ENCODE results near the gene AACS.

The AACS gene

GRCh38 chr12:125164541-125164940, 99.3 kb downstream of the AACS start:
- Mint-ChIP-seq H3K9me3 (no peaks in the 10 kb centered on the region), H3K27ac (no peak overlapping the region), H3K4me3 (no peak overlapping the region), H3K27me3 (peaks cover 16 to 27% of the 10 kb centered on the region in 2 donors), H3K36me3 (ENCODE audit: insufficient read depth) (no peaks in the 10 kb centered on the region), H3K4me1 (ENCODE audit: low read depth in 2 of 2) (no peaks in the 10 kb centered on the region)
- DNase-seq (no peak), ATAC-seq (replicated peaks) (no peak)

DNA sequence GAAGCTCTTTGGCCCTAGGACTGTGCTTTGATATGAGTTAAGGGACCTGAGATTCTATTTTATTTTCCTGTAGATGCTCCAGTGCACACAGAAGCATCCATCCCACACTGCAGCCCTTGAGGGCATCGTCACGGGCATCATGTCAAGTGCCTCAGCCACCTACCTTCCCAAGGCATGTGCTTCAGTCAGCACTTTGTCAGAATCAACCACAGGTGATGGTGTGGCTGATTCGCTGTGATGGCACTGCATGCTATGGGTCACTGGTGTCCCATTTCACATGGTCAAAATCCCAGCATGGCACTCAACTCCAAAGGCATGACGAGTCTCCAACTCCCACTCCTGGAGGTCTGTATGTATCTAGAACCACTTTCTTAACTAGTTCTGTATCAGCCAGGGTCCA, 100.8 kb downstream of the AACS start:
- ATAC-seq (replicated peaks) = no peak
- H3K27ac Mint-ChIP-seq = no peak overlapping the region
- no peak for DNase-seq
- no peaks in the 10 kb centered on the region for H3K9me3 Mint-ChIP-seq
- no peaks in the 10 kb centered on the region for H3K36me3 Mint-ChIP-seq (ENCODE audit: insufficient read depth)
- H3K4me3 Mint-ChIP-seq = no peak overlapping the region
- H3K4me1 Mint-ChIP-seq (ENCODE audit: low read depth in 2 of 2) = no peaks in the 10 kb centered on the region
- H3K27me3 Mint-ChIP-seq = peaks cover 16 to 42% of the 10 kb centered on the region in 2 donors

DNA sequence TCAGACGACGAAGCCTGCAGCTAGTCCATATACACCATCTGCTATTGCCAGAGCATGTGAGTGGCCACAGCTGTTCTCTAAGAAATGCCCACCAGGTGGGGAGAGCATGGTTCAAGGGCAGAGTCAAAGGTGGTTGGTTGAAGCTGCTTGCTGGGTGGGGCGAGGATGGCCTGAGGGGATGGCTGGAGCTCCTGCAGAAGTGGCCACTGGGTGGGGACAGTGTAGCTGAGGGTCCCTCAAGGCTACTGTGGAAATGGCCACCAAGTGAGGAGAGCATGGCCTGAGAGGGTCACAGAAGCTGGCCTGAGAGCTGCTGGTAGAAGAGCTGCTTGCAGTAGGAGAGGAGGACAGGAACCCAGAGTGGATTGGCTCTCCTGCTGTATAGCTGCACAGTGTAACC, 102.4 kb downstream of the AACS start:
- Mint-ChIP-seq H3K27ac (no peak overlapping the region), H3K4me3 (no peak overlapping the region), H3K36me3 (ENCODE audit: insufficient read depth) (no peaks in the 10 kb centered on the region), H3K4me1 (ENCODE audit: low read depth in 2 of 2) (no peaks in the 10 kb centered on the region), H3K27me3 (peaks cover 16 to 53% of the 10 kb centered on the region in 2 donors), H3K9me3 (no peaks in the 10 kb centered on the region)
- DNase-seq (no peak), ATAC-seq (replicated peaks) (no peak)

GRCh38 chr12:125169451-125169850, 104.2 kb downstream of the AACS start:
- no peaks in the 10 kb centered on the region for H3K36me3 Mint-ChIP-seq (ENCODE audit: insufficient read depth)
- H3K27ac Mint-ChIP-seq = no peak overlapping the region
- H3K9me3 Mint-ChIP-seq = no peaks in the 10 kb centered on the region
- ATAC-seq (replicated peaks) (no peak), DNase-seq (no peak)
- peaks cover 21 to 70% of the 10 kb centered on the region in 2 donors for H3K27me3 Mint-ChIP-seq
- no peaks in the 10 kb centered on the region for H3K4me1 Mint-ChIP-seq (ENCODE audit: low read depth in 2 of 2)
- no peak overlapping the region for H3K4me3 Mint-ChIP-seq

- Mint-ChIP-seq H3K27me3 (peaks cover 25 to 70% of the 10 kb centered on the region in 2 donors), H3K27ac (no peak overlapping the region), H3K4me1 (ENCODE audit: low read depth in 2 of 2) (no peaks in the 10 kb centered on the region), H3K9me3 (no peaks in the 10 kb centered on the region), H3K36me3 (ENCODE audit: insufficient read depth) (no peaks in the 10 kb centered on the region), H3K4me3 (no peak overlapping the region)
- DNase-seq (no peak), ATAC-seq (replicated peaks) (no peak)
Measured at GRCh38 chr12:125169870-125170269, 104.6 kb downstream of the AACS start.

DNA sequence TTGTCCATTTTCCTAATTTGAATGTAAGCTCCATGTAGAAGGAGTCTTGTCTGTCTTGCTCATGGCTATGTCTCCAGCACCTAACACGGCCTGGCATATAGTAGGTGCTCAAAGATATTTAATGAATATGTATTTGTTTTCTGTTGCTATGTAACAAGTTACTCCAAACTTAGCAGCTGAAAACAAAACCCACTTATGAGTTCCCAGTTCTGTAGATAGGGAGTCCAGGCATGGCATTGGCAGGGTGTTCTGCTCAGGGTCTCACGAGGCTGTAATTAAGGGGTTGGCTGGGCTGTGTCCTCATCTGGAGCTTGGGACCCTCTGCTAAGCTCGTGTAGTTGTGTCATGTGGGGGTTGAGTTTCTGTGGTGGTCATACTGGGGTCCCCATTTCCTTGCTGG, 106.0 kb downstream of the AACS start:
- H3K4me3 Mint-ChIP-seq = no peak overlapping the region
- peaks cover 3% of the 10 kb centered on the region for H3K36me3 Mint-ChIP-seq (ENCODE audit: insufficient read depth)
- no peak for ATAC-seq (replicated peaks)
- H3K4me1 Mint-ChIP-seq (ENCODE audit: low read depth in 2 of 2) = no peaks in the 10 kb centered on the region
- H3K9me3 Mint-ChIP-seq = peaks cover 0 to 3% of the 10 kb centered on the region in 2 donors
- no peak for DNase-seq
- peaks cover 39 to 80% of the 10 kb centered on the region in 2 donors for H3K27me3 Mint-ChIP-seq
- no peak overlapping the region for H3K27ac Mint-ChIP-seq

DNA sequence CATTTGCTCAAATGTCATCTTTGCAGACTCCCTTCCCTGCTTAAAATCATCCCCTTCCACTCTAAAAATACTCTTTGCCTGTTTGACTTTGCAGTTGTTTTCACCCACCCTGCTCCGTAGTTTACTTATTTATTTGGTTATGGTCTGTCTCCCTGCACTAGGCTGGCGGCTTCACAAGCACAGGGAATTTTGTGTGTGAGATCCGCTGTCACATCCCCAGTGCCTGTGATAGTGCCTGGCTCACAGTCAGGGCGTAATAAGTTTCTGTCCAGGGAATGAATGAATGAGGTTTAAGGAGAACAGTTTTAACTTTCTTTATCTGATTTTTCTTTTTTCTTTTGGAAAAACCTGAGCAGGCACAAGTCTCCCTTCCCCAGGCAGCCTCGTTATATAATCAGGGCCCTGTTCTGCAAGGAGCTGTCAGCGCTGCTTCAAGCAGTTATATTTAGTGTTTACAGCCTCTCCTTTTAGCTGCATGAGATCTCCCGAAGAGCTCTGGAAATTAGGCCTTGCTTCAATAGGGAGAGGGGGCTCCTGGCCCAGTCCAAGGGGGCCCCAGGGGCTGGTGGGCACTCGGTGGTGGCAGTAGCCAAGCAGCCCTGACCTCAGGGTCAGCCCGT, 107.1 kb downstream of the AACS start:
- peaks cover 41 to 87% of the 10 kb centered on the region in 2 donors for H3K27me3 Mint-ChIP-seq
- H3K9me3 Mint-ChIP-seq = peaks cover 0 to 3% of the 10 kb centered on the region in 2 donors
- H3K36me3 Mint-ChIP-seq (ENCODE audit: insufficient read depth) = peaks cover 3% of the 10 kb centered on the region
- no peak overlapping the region for H3K27ac Mint-ChIP-seq
- DNase-seq = no peak
- ATAC-seq (replicated peaks) = no peak
- no peak overlapping the region for H3K4me3 Mint-ChIP-seq
- H3K4me1 Mint-ChIP-seq (ENCODE audit: low read depth in 2 of 2) = no peaks in the 10 kb centered on the region

DNA sequence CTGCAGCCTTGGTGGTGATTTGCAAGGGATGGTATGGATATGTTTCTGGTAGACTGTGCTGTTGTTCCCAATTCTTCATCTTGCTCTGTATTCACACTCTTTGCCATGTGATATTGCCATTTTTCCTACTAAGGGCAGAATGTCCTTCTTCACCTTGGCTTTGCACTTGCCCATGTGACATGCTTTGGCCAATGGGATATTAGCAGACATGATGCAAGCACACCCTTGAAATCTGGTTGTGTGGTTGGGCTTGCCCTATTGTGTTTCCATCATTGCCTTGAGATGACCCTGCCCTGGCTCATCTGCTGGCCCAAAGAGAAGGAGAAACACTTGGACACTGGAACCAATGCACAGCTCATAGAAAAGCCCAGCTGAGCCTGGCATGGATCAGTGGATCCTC, 110.3 kb downstream of the AACS start:
- Mint-ChIP-seq H3K4me3 (no peak overlapping the region), H3K9me3 (peaks cover 0 to 3% of the 10 kb centered on the region in 2 donors), H3K27me3 (peaks cover 45 to 83% of the 10 kb centered on the region in 2 donors), H3K4me1 (ENCODE audit: low read depth in 2 of 2) (no peaks in the 10 kb centered on the region), H3K27ac (no peak overlapping the region), H3K36me3 (ENCODE audit: insufficient read depth) (peaks cover 3% of the 10 kb centered on the region)
- no peak for ATAC-seq (replicated peaks)
- DNase-seq = no peak

GRCh38 chr12:125178222-125178621, 113.0 kb downstream of the AACS start:
- Mint-ChIP-seq H3K36me3 (ENCODE audit: insufficient read depth) (peaks cover 3% of the 10 kb centered on the region), H3K4me3 (no peak overlapping the region), H3K27me3 (peaks cover 64 to 88% of the 10 kb centered on the region in 2 donors), H3K4me1 (ENCODE audit: low read depth in 2 of 2) (peaks cover 2% of the 10 kb centered on the region in 2 donors), H3K27ac (no peak overlapping the region), H3K9me3 (peaks cover 0 to 3% of the 10 kb centered on the region in 2 donors)
- ATAC-seq (replicated peaks) (no peak), DNase-seq (no peak)

GRCh38 chr12:125180144-125180543, 114.9 kb downstream of the AACS start:
- peaks cover 0 to 2% of the 10 kb centered on the region in 2 donors for H3K9me3 Mint-ChIP-seq
- peaks cover 3% of the 10 kb centered on the region for H3K36me3 Mint-ChIP-seq (ENCODE audit: insufficient read depth)
- no peak overlapping the region for H3K4me3 Mint-ChIP-seq
- H3K27me3 Mint-ChIP-seq = peaks cover 67 to 88% of the 10 kb centered on the region in 2 donors
- ATAC-seq (replicated peaks) (no peak), DNase-seq (no peak)
- H3K27ac Mint-ChIP-seq = no peak overlapping the region
- H3K4me1 Mint-ChIP-seq (ENCODE audit: low read depth in 2 of 2) = peaks cover 3 to 5% of the 10 kb centered on the region in 2 donors

DNA sequence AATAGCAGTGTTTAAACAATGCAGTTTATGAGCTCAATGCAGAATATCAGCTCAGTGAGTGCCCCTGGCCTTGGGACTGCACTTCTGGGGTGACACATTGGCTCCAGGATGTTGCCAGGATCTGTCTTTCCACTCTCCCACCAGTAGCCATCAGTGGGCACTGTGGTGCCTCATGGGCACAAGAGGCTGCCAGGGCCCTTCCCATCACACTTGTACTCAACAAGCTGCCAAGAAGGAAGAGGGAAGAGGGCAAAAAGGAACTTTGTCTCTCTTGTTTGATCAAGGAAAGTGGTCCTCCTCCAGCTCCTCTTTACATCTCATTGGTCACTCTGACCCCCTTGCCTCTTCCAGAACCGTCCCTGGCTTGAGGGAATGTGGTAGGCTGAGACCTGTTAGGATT, 115.9 kb downstream of the AACS start:
- DNase-seq (no peak), ATAC-seq (replicated peaks) (no peak)
- peaks cover 1% of the 10 kb centered on the region for H3K36me3 Mint-ChIP-seq (ENCODE audit: insufficient read depth)
- peaks cover 3 to 5% of the 10 kb centered on the region in 2 donors for H3K4me1 Mint-ChIP-seq (ENCODE audit: low read depth in 2 of 2)
- no peak overlapping the region for H3K27ac Mint-ChIP-seq
- H3K27me3 Mint-ChIP-seq = peaks cover 66 to 86% of the 10 kb centered on the region in 2 donors
- H3K9me3 Mint-ChIP-seq = no peaks in the 10 kb centered on the region
- H3K4me3 Mint-ChIP-seq = no peak overlapping the region

DNA sequence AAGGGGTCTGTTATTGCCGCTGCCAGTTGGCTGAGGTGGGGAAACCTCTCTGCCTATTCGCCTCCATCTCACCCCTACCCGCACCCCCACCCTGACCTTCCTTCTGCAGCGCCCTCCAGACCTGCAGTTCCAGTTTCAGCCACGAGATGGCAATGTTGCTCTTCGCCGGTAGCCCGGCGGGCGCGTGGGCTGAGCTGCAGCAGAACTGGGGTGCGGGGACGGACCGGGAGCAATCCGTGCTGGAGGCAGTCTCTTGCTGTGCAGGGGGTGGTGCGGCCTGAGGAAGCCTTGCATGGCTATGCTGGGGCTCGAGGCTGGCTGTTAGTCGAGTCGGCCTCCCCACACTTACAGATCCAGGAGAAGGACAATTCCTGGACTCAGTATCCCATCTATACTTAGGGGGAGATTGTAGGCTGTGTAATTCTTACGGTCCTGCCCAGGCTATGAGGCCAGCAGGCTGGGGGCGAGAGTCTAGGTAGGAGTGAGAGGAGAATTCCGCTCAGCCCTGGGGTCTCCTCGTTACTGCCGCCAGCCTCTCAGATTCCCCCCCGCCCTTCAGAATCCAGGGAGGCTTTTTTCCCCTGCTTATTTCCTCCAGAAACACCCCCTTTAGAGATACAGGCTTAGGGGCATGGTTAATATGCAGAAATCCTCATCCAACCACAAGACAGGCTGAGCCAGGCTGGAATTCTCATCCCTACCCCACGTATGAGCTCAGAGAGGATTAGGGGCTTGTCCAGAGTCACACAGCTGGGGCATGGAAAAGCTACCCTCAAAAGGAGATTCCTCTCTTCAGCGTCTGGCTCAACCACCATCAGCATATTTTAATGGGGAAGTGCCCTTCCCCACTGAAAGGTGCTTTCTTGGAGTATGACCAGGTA, 118.2 kb downstream of the AACS start:
- ATAC-seq (replicated peaks) (peak; percentile 78), DNase-seq (peak; percentile 68 to 79 (median 71))
- Mint-ChIP-seq H3K36me3 (ENCODE audit: insufficient read depth) (no peaks in the 10 kb centered on the region), H3K4me3 (peak overlapping the region in 1 of 2 donors; percentile 36), H3K27ac (no peak overlapping the region), H3K4me1 (ENCODE audit: low read depth in 2 of 2) (peaks cover 5 to 8% of the 10 kb centered on the region in 2 donors), H3K27me3 (peaks cover 61 to 77% of the 10 kb centered on the region in 2 donors), H3K9me3 (no peaks in the 10 kb centered on the region)

- H3K27me3 Mint-ChIP-seq = peaks cover 65 to 81% of the 10 kb centered on the region in 2 donors
- ATAC-seq (replicated peaks) = no peak
- no peak overlapping the region for H3K27ac Mint-ChIP-seq
- H3K36me3 Mint-ChIP-seq (ENCODE audit: insufficient read depth) = no peaks in the 10 kb centered on the region
- H3K4me3 Mint-ChIP-seq = no peak overlapping the region
- H3K9me3 Mint-ChIP-seq = no peaks in the 10 kb centered on the region
- H3K4me1 Mint-ChIP-seq (ENCODE audit: low read depth in 2 of 2) = peaks cover 5 to 8% of the 10 kb centered on the region in 2 donors
- DNase-seq = no peak
Measured at GRCh38 chr12:125184213-125184967, 119.2 kb downstream of the AACS start.
